C4-2B (cell line): ENCODE data around the gene ETDB.
"Not testable (repeated sequence)": the region's sequence is repeated elsewhere in the genome, so short reads cannot be mapped to it uniquely, and the experiment has no call there.

Experiments
- CTCF ChIP-seq: fragments of 450-650 bp; conservative IDR thresholded peaks from 2 replicates; pipeline ENCODE4 v1.5.1; 2017; ENCODE audit warnings: mild to moderate bottlenecking
- ZFX ChIP-seq: fragments of 450-650 bp; IDR thresholded peaks from 2 replicates; pipeline ENCODE4 v1.6.1; 2017

GRCh38 chrX:135120056-135120576, at the start of gene ETDB:
- not testable (repeated sequence) for TF ChIP-seq CTCF, ZFX
